Suprapubic skin (tissue), 4 donors: ENCODE data around the gene HEY2. TPM values are rescaled to one million over a fixed set of nuclear protein-coding genes. Genes with fewer than 3 reads are reported as not detected.

ENCODE experiments used
- DNase-seq, 2 donors: peaks; one replicate each; pipeline ENCODE4 v3.0.0-alpha.2; 2019; ENCODE audit warnings: low spot score in 2 of 2
- H3K27ac ChIP-seq: fragments of 200-600 bp; sonication (generic); one replicate; pipeline ENCODE4 v1.5.1; 2019
- H3K27me3 ChIP-seq: fragments of 200-600 bp; sonication (generic); one replicate; pipeline ENCODE4 v1.5.1; 2019
- H3K36me3 ChIP-seq: fragments of 200-600 bp; sonication (generic); one replicate; pipeline ENCODE4 v1.5.1; 2019
- H3K4me1 ChIP-seq: fragments of 200-600 bp; sonication (generic); one replicate; pipeline ENCODE4 v1.5.1; 2019
- H3K4me3 ChIP-seq: fragments of 200-600 bp; sonication (generic); one replicate; pipeline ENCODE4 v1.5.1; 2019; ENCODE audit warnings: mild to moderate bottlenecking
- H3K9me3 ChIP-seq: fragments of 200-600 bp; sonication (generic); one replicate; pipeline ENCODE4 v1.5.1; 2019
- CTCF ChIP-seq, 2 donors: fragments of 200-600 bp in 1 of 2; fragments of 450-650 bp in 1 of 2; sonication (generic) in 1 of 2; IDR thresholded peaks; one replicate each; pipeline ENCODE4 v1.5.1; 2016 to 2019; ENCODE audit warnings: antibody characterized with exemption in 2 of 2, mild to moderate bottlenecking in 1 of 2, moderate library complexity in 1 of 2
- EP300 ChIP-seq: sonication (generic); formaldehyde crosslinking; IDR thresholded peaks from one replicate; pipeline ENCODE4 v1.6.1; 2017; ENCODE audit warnings: antibody characterized with exemption
- POLR2A ChIP-seq, 2 donors: fragments of 450-650 bp; IDR thresholded peaks; one replicate each; pipeline ENCODE4 v1.6.1; 2017; ENCODE audit warnings: antibody characterized with exemption in 2 of 2, mild to moderate bottlenecking in 2 of 2, moderate library complexity in 2 of 2
- POLR2AphosphoS5 ChIP-seq, 3 donors: sonication (generic); formaldehyde crosslinking; IDR thresholded peaks; one replicate each; pipeline ENCODE4 v1.6.1; 2017; ENCODE audit warnings: antibody characterized with exemption in 3 of 3
- WGBS: methylation state at CpG from one replicate; pipeline ENCODE4 v1.1.5; 2018; 5-methylcytosine and 5-hydroxymethylcytosine counted together
- total RNA-seq, 4 donors: library from RNA; depleted of rRNA; stranded (reverse); fragments of >200 nt; gene quantifications; one replicate each; pipeline ENCODE4 v1.1.0, GENCODE V29; 2016

Gene HEY2
- total RNA-seq, 4 donors from 2014 or later, result 0.76 to 3.0 (median 1.9) TPM

GRCh38 chr6:125739364-125739763, 10.1 kb upstream of the HEY2 start:
- DNase-seq, result no peak
- WGBS, result 79% methylated on average over 1 of the region's 1 CpG

GRCh38 chr6:125741336-125741735, 8.1 kb upstream of the HEY2 start:
- Histone ChIP-seq H3K4me1 (no peaks in the 10 kb centered on the region), H3K9me3 (no peaks in the 10 kb centered on the region), H3K36me3 (no peaks in the 10 kb centered on the region), H3K27ac (no peak overlapping the region), H3K4me3 (no peak overlapping the region), H3K27me3 (peaks cover 9% of the 10 kb centered on the region)
- 93% methylated on average over 2 of the region's 2 CpGs for WGBS
- DNase-seq, result no peak
- TF ChIP-seq POLR2AphosphoS5 (IDR thresholded peaks at IDR 0.05), result no peak
- TF ChIP-seq POLR2A (IDR thresholded peaks at IDR 0.05), result no peak
- TF ChIP-seq EP300, result no peak
- no peak for TF ChIP-seq CTCF (IDR thresholded peaks at IDR 0.05)

More at GRCh38 chr6:125739364-125739763, 10.1 kb upstream of the HEY2 start:
- Histone ChIP-seq H3K27me3 (no peaks in the 10 kb centered on the region), H3K4me3 (no peak overlapping the region), H3K9me3 (no peaks in the 10 kb centered on the region), H3K36me3 (no peaks in the 10 kb centered on the region), H3K4me1 (no peaks in the 10 kb centered on the region), H3K27ac (no peak overlapping the region)
- TF ChIP-seq POLR2A (IDR thresholded peaks at IDR 0.05), result no peak
- no peak for TF ChIP-seq CTCF (IDR thresholded peaks at IDR 0.05)
- no peak for TF ChIP-seq EP300
- no peak for TF ChIP-seq POLR2AphosphoS5 (IDR thresholded peaks at IDR 0.05)

GRCh38 chr6:125742024-125742423, 7.4 kb upstream of the HEY2 start:
- Histone ChIP-seq H3K4me3 (no peak overlapping the region), H3K9me3 (no peaks in the 10 kb centered on the region), H3K27me3 (peaks cover 16% of the 10 kb centered on the region), H3K4me1 (peaks cover under 1% of the 10 kb centered on the region), H3K36me3 (no peaks in the 10 kb centered on the region), H3K27ac (no peak overlapping the region)
- TF ChIP-seq EP300, result no peak
- TF ChIP-seq POLR2A (IDR thresholded peaks at IDR 0.05), result no peak
- no peak for TF ChIP-seq CTCF (IDR thresholded peaks at IDR 0.05)
- no peak for TF ChIP-seq POLR2AphosphoS5 (IDR thresholded peaks at IDR 0.05)
- no peak for DNase-seq
- WGBS, result 90% methylated on average over 2 of the region's 2 CpGs

GRCh38 chr6:125742464-125743120, 6.8 kb upstream of the HEY2 start:
- TF ChIP-seq POLR2AphosphoS5 (IDR thresholded peaks at IDR 0.05), result no peak
- no peak overlapping the region for H3K4me3 ChIP-seq
- no peak for DNase-seq
- H3K4me1 ChIP-seq, result peaks cover 6% of the 10 kb centered on the region
- H3K27ac ChIP-seq, result no peak overlapping the region
- 73% methylated on average over 5 of the region's 5 CpGs for WGBS
- no peaks in the 10 kb centered on the region for H3K36me3 ChIP-seq
- no peaks in the 10 kb centered on the region for H3K9me3 ChIP-seq
- H3K27me3 ChIP-seq, result peaks cover 19% of the 10 kb centered on the region

- peaks cover 27% of the 10 kb centered on the region for H3K27me3 ChIP-seq
- H3K4me1 ChIP-seq, result peaks cover 16% of the 10 kb centered on the region
- no peaks in the 10 kb centered on the region for H3K36me3 ChIP-seq
- TF ChIP-seq POLR2A (IDR thresholded peaks at IDR 0.05), result no peak
- no peak for TF ChIP-seq POLR2AphosphoS5 (IDR thresholded peaks at IDR 0.05)
- no peak for TF ChIP-seq EP300
- TF ChIP-seq CTCF (IDR thresholded peaks at IDR 0.05), result no peak
- WGBS, result 80% methylated on average over 2 of the region's 2 CpGs
- no peak overlapping the region for H3K27ac ChIP-seq
- H3K4me3 ChIP-seq, result no peak overlapping the region
- H3K9me3 ChIP-seq, result no peaks in the 10 kb centered on the region
- no peak for DNase-seq
Measured at GRCh38 chr6:125743604-125744003, 5.8 kb upstream of the HEY2 start.
